GM21360 (cell line): ENCODE data around the gene MYL3.
A peak's percentile ranks its signal among the peaks of the same experiment; 100 is the strongest.

Experiments used
- ATAC-seq: cut with Tn5 transposase; IDR thresholded peaks from one replicate; pipeline ENCODE4 v1.9.1; 2021; ENCODE audit warnings: mild to moderate bottlenecking, moderate library complexity; ENCODE audit not compliant: unreplicated experiment

MYL3 gene

DNA sequence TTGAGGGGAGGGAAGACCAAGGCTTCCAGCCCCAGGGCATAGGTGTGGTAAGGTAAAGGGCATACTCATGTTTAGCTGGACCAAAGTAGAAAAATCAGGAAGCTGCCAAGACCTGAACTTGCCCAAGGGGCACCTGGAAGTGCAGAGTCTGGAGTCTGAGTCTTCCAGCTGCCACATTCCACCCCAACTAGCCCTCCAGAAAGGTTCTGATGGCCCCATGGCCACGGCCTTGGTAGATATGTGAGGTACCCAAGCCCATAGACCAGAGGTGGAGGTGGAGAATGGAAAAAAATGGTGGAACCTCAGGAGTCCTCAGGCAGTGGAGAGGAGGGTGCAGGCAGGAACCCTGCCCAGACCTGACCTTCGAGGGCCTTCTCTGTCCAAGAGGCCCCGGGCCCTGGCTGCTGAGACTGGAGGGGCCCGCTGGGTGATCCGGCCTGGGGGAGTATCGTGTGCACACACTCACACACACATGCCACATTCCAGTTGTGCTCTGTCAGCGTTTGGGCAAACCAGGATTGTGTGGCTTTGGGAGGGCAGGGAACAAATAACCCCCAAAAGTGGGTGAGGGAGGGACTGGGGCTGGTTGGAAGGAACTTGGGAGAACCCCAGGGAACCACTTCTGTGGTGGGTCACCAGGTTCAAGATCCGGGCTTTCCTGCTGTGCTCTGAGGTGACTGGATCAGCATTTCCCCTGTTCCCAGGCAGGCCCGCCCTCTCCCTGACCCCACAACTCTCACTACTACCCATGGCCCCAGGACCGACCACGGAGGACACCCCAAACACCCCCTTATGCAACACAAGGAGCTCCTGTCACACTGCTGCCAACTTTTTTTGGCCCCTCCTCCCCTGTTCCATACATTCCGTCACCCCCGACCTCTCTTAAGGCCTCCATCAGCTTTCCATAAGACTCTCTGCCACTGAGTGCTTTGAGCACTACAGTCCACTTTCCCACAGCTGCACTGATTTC lies 11.6 kb downstream of the MYL3 start:
- ATAC-seq = no peak

DNA sequence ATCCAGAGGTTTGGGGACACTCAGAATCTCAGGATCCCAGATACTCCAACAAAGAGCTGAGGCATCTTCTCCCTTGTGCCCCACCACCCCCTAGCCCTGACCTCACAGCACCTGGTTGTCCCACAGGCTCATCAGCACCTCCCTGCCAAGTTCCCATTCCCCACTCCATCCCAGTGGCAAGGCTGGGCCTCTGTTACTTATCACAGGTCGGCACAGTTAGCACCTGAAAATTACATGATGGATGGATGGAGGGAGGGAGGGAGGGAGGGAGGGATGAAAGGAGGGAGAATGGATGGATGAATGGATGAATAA lies 12.8 kb downstream of the MYL3 start:
- no peak for ATAC-seq

DNA sequence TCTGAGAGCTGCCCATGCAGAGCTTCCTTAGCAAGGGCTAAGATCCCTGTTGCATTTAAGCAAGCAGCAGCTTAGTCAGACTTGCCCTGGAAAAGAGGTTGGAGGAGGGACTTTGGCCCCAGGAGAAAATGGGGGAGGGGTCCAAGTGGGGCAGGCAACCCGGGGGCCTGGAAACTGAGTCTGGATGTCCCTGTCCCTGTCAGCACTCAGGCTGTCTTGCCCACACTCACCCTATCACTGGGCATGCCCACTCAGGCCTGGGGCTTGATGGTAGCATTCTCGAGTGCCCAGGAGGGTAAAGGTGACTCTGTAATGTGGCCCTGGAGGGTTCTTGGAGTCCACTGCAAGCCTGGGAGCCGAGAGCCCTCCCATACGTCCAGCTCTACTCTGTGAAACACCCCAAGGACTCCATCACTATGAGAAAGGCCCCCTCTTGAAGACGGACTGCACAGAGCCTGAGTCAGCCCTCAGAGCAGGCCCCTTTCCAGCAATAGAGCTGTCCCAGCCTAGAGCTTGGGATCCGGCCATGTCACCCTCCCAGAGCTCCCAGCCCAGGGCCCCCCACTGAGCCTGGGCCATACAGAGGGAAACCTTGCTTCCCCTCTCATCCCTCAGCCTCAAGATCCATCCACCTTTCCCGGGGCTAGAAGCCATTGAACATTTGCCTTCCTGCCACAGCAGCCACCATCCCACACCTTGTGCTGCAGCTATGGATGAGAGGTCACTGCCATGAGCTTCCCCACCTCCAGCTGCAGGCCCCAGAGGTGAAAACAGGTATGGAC lies 13.4 kb downstream of the MYL3 start:
- no peak for ATAC-seq

DNA sequence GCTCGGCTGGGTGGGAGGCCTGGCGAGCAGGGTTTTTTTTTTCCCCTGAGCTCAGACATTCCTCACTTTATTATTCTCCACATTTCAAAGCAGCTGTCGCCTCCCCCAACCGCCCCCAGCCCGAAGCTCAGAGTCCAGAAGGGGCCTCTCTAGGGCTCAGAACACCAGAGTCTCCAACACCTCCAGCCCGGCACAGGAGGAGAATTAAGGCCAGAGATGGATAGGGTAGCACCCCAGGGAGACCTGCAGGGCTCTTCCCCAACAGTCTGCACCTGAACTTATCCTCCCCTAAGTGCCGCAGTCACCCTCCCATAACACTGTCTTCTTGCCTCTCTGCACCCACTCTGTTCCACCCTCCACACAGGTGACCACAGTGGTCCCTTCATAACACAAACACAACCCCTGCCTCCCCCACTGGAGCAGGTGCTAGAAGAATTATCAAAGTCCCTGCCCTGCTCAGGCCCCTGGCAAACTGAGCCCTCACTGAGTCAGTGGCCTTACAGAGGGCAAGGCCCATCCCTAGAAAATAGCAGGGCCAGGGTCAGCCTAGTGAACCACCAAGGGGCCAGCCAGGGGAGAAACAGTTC lies 14.1 kb downstream of the MYL3 start:
- no peak for ATAC-seq

DNA sequence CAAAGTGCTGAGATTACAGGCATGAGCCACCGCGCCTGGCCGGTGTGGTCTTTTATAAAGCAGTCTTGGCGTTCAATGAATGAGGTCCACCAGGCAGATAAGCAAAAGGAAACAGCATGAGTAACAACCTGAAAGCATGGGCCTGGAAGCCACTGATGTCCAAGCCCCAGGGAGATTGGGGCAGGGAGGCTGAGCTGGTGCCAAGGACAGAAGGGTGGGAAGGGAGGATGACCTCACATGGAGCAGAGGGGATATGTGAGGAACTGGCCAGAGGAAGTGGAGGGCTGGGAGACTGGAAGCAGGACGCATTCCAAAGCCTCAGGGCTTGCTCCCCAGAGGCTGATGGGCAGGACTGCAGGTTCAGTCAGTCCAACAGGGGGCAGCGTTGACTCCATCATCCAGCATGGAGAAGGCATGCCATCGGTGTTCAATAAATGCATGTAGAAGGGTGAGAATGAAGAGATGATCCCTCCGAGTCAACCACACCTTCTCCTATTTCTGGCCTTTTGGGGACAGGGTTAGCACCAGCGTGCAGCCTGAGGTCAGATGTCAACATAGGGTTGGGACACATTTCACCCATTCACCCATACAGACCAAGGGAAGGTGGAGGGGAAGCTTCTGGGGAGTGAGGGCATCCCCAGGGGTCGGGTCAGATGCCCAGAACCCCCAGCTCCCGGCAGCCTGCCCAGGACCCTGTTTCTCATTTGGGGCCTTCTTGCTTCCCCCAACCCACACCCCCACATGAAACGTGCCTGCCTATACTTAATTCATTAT lies 14.8 kb downstream of the MYL3 start:
- no peak for ATAC-seq

DNA sequence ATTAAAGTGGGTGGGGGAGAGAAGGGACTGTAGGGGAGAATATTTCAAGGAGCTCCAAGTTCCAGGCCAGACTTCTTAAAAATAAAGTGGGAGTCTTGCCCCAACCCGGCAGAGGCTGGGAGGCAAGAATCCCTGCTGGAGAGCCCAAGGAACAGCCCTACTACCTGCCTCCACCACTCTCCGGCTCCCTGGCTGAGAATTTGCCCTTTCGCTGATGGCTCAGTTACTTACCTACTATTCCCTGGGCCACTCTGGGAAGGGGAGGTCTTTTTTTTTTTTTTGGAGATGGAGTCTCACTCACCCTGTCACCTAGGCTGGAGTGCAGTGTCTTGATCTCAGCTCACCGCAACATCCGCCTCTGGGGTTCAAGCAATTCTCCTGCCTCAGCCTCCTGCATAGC lies 15.5 kb downstream of the MYL3 start:
- no peak for ATAC-seq

DNA sequence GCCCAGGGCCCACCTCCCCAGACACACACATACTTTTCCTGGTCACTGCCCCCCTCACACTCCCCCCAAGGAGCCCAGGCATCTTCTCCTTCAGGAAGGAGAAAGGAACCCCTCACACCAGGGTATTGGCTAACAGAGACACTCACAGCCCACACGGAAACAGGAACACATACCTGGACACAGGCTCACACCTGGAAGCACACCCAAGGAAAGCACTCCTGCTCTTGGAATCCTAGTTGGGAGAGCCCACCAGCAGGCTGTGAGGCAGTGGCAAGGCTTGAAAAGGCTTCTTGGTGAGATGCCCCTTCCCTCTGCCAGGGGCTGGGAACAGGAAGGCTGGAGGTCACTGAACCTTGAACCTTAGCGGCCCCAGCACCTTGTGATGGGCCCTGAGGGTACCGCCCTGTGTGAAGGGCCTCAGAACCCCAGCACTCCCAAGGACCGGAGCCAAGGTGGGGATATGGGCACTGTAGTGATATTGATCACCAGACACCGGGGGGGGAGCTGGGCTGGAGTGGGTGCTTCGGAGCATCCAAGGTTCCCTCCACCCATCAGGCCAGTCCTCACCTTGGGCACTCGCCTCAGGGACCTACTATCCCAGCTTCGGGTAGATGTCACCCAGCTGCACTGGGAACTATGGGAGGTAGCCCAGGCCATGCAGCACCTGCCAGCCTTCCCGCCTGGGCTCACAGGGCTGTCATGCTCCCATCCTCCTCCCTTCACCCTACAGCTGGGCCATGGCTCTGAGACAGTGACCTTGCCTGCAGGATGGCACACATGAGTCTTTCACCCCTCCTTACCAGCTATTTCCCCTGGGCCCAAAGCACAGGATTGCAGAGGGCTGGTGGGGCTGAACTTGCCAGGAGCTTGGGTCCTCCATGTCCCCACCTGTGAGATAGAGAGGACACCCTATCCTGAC lies 16.4 kb downstream of the MYL3 start:
- ATAC-seq = no peak

DNA sequence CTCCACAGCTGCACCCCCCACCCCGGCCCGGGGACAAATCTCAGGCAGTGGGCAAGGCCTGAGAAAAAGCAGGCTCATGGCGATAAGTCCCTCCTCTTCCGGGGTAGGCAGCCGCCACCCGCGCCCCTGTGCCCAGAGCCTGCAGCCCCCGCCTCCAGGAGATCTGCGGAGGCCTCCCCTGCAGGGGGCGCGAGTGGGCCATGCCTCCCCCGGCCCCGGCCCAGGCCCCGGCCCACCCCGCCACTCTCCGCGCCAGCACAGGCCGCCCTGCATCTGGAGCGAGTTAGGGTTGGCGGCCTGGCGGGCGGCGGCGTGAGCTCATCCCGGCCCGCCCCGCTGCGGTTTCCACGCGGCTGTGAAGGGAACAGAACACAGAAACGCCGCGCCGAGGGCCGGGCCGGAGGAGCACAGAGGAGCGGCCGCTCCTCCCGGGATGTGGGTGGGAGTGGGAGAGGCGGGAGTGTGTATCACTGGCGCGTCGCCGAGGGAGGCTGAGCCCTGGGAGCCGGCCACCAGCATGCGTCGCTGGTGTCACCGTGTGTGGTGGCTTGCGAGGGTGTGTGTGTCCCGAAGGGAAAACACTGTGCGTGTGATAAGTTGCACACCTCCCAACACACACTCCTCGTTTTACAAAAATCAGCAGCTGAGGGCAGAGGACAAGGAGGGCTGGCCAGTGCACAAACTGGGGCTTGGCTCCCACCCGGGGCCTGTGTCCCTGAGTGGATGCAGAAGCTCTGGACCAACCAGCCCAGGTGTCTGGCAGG lies 17.2 kb downstream of the MYL3 start:
- ATAC-seq = peak; percentile 61

DNA sequence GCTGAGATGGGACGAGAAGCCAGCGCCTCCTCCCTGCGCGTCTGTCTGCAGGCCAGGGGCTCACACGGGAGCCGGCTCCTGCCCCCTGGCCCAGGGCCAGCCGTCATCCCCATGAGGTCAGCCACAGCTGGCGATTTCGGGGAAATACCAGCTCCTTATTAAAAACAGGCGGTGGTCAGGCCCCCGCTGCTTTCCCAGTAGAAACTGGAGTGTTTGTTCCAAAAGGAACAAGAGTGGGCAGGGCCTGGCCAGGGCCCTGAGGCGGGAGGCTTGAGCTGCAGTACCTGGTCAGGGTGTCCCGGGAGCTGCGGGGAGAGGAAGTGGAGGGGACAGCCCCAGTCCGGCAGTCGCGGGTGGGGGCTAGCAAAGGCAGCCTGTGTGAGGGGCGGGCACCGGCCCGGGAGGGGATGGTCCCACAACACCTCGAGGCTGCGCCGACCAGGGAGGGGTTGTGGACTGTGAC lies 17.8 kb downstream of the MYL3 start:
- peak; percentile 56 for ATAC-seq

DNA sequence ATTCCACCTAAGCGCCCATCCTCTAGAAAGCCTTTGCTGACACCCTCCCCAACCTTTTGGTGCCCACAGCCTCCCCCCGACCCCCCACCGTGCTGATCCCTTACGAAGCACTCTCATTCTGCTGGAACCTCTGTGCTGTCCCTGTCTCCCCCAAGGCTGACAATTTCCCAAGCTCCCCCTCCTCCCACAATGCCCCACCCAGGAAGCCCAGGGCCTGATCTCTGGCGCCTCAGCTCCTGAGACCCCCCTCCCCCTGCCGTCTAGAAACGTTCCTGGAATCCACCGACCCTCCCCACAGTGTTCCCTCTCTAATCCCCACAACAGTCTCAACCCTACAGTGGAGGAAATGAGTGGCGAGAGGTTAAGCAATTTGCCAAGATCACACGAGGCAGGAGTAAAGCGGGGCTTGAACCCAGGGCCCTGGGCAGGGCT lies 18.3 kb downstream of the MYL3 start:
- no peak for ATAC-seq

DNA sequence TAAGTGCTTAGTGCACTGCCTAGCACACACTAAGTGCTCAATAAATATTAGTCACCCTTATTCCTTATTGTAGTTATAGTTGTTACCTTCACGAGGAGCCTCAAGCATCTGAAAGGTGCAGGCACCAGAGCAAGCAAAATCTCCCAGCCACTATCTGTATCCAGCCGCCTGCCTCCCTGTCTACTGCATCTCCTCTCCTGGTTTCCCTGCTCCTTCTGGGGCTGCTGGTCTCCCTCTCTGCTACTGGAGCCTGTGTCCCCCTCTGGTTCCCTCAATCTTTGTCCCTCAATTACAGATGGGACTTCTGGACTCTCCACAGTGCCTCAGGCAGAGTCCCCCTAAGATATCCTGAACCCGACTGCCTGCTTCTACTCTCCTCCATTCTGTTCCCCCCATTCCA lies 18.8 kb downstream of the MYL3 start:
- ATAC-seq = no peak

DNA sequence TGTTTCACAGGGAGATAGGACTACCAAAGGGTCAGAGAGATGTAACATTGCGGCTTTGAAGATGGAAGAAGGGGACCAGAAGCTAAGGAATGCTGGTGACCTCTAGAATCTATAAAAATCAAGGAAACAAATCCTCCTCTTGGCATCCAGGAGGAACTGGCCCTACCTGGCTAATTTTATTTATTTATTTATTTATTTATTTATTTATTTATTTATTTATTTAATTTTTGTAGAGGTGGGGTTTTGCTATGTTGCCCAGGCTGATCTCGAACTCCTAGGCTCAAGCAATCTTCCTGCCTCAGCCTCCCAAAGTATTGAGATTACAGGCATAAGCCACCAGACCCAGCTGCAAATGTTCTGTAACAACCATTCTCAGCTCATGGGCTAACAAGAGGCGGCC lies 19.7 kb downstream of the MYL3 start:
- no peak for ATAC-seq

DNA sequence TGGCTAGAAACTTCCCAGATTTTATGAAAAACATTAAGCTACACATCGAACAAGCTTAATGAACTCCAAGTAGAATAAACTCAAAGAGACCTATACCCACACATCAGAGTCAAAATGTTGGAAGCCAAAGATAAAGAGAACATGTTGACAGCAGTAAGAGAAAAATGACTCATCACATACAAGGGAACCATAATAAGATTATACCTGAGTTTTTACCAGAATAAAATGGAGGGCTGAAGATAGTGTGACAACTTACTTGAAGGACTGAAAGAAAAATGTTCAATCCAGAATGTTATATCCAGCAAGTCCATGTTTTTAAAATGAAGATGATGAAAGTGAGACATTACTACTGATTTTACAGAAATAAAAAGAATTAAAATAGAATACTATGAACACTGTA lies 22.8 kb downstream of the MYL3 start:
- no peak for ATAC-seq

DNA sequence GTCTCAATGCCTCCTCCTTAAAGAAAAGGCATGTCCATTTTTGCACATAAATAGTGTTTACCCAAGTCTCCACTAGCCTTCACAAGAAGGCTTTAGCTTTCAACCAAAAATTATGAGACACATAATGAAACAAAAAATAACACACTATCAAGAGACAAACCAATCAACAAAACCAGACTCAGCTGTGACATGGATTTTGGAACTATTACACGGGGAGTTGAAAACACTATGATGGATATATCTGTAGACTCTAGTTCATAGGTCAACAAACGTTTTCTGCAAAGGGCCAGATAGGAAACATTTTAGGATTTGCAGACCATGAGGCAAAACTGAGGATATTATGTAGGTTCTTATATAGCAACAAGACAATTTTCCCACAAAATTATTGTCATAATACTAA lies 24.9 kb downstream of the MYL3 start:
- no peak for ATAC-seq

DNA sequence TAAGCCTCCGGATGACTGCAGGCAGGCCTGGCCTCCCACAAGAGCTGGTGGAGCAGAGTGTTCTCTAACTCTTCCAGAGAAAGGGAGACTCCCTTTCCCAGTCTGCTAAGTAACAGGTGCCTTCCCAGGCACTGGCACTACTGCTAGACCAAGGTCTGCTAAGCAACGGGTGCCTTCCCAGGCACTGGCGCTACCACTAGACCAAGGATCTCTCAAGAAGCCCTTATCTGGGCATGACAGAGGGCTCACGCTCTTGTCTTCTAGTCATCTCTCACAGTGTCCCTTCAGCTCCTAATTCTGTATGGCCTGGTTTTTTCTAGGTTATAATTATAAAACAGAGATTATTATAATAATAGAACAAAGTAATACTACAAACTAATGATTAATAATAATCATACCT lies 27.8 kb downstream of the MYL3 start:
- ATAC-seq = no peak

DNA sequence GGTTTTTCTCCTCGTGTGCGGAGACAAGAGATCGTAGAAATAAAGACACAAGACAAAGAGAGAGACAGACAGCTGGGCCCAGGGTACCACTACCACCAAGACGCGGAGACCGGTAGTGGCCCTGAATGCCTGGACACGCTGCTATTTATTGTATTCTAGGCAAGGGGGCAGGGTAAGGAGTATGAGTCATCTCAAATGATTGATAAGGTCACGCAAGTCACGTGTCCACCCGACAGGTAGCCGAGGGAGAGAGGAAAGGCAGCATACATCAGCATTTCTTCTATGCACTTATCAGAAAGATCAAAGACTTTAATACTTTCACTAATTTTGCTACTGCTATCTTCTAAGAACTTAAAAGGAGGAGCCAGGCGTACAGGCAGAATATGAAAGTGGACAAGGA lies 28.2 kb downstream of the MYL3 start:
- no peak for ATAC-seq

DNA sequence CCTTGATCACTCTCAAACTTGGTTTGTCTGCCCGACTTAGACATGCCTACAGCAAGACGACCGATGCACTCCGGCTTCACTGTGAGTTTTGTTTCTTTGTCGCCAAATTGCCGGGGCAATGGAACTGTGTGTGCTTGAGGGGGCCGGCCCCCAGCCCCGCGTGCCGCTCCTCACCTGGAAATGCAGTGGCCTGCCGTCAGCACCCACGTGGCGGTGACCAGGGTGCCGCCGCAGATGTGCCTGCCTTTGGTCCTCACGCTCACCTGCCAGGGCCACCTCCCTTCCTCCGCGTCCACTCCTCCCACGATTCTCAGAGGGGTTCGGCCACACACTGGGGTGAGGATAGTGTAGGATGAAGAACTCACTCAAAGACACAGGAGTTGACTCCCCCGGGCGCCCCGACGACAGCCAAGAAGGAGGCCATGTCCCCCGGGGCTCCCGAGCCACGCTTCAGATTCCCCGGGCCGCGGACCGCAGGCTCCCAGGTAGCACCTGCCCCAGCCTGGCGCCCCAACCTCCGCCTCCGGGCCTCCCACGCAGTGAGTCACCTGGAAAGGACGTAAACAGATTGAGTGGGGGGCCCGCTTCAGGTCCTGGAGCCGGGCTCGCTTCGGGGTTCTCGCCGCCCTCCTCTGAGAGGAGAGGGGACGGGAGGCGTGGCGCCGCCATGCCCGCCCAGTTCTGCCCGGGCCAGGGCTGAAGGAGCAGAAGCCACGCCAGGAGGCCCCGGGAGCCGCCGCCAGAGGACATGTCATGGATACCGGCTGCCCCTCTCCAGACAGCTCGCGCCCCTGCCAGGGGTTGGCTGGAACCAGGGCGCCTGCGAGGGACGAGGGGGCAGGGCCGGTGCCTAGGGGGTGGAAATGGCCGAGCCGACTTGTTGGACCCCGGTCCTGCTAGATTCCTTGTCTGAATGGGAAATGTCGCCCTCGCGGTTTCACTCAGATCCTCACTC lies 29.6 kb downstream of the MYL3 start:
- ATAC-seq = no peak

DNA sequence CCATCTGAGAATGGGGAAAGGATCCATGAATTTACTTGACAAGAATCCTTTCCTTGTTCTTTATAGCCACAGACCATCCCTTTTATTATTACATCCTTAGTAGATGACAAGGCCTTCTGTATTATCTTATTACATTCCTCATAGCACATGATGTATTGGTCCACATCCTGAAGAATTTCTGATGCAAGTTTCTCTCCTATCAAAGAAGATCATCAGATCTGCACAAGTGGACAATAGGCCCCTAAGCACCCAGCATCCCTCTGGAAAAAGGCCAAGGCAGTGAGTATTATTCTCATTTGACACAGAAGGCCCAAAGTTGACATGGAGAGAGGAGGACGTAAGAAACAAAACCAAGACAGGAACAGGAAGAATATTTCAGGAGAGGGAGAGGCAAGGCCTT lies 31.4 kb downstream of the MYL3 start:
- ATAC-seq = no peak
